K562 (cell line): ENCODE results near the gene ORAI3. TPM values are rescaled to one million over a fixed set of nuclear protein-coding genes. Genes with fewer than 3 reads are reported as not detected.
A peak's percentile ranks its signal among the peaks of the same experiment; 100 is the strongest.

Experiments used
- ARID1B ChIP-seq: fragments of 450-650 bp; IDR thresholded peaks from 2 replicates; pipeline ENCODE4 v1.6.1; 2016; ENCODE audit warnings: antibody characterized with exemption, mild to moderate bottlenecking, inconsistent platforms
- BRD9 ChIP-seq: fragments of 450-650 bp; IDR thresholded peaks from 2 replicates; pipeline ENCODE4 v1.6.1; 2018; ENCODE audit warnings: low read depth; ENCODE audit not compliant: partially characterized antibody
- ELF2 ChIP-seq: fragments of 250-450 bp; sonication (Bioruptor Pico); IDR thresholded peaks from 2 replicates; pipeline ENCODE4 v1.5.0; 2021; ENCODE audit warnings: mild to moderate bottlenecking
- ELF4 ChIP-seq: fragments of 450-650 bp; formaldehyde crosslinking; IDR thresholded peaks from 2 replicates; pipeline ENCODE4 v1.4.0; 2022; ENCODE audit warnings: missing genetic modification characterization
- ETV5 ChIP-seq: sonication (generic); formaldehyde crosslinking; IDR thresholded peaks from 2 replicates; pipeline ENCODE4 v1.4.0; 2020; ENCODE audit warnings: low read depth, mild to moderate bottlenecking, missing genetic modification reagents
- GABPB2 ChIP-seq: fragments of 250-450 bp; sonication (Bioruptor Pico); conservative IDR thresholded peaks from 2 replicates; pipeline ENCODE4 v1.5.1; 2021; ENCODE audit warnings: mild to moderate bottlenecking
- GATAD2B ChIP-seq: fragments of 450-650 bp; IDR thresholded peaks from 2 replicates; pipeline ENCODE4 v1.6.1; 2017; ENCODE audit warnings: mild to moderate bottlenecking, borderline replicate concordance
- HMG20A ChIP-seq: fragments of 450-650 bp; formaldehyde crosslinking; conservative IDR thresholded peaks from 2 replicates; pipeline ENCODE4 v1.4.0; 2020; ENCODE audit warnings: mild to moderate bottlenecking, mixed read lengths
- IFI16 ChIP-seq: fragments of 250-450 bp; sonication (Bioruptor Pico); IDR thresholded peaks from 2 replicates; pipeline ENCODE4 v2.1.2; 2022; ENCODE audit warnings: mild to moderate bottlenecking, inconsistent platforms
- KAT7 ChIP-seq: sonication (generic); formaldehyde crosslinking; IDR thresholded peaks from 2 replicates; pipeline ENCODE4 v1.8.0; 2022; ENCODE audit warnings: missing genetic modification reagents, mild to moderate bottlenecking, borderline replicate concordance
- KHSRP ChIP-seq: fragments of 450-650 bp; IDR thresholded peaks from 2 replicates; pipeline ENCODE4 v1.6.1; 2017
- MBD2 ChIP-seq: sonication (generic); IDR thresholded peaks from 2 replicates; pipeline ENCODE4 v1.6.1; 2016; ENCODE audit warnings: low read depth, borderline replicate concordance
- NCOA6 ChIP-seq: fragments of 450-650 bp; IDR thresholded peaks from 2 replicates; pipeline ENCODE4 v1.6.1; 2017; ENCODE audit warnings: mild to moderate bottlenecking
- POLR2AphosphoS2 ChIP-seq: IDR thresholded peaks from 2 replicates; pipeline ENCODE4 v1.6.1; 2012; ENCODE audit warnings: low read length, improper control_type of control experiment
- POLR2G ChIP-seq: fragments of 200-400 bp; formaldehyde crosslinking; IDR thresholded peaks from 2 replicates; pipeline ENCODE4 v1.6.1; 2017; ENCODE audit warnings: low read depth, mild to moderate bottlenecking, antibody characterized with exemption, low read length, moderate library complexity
- POLR2H ChIP-seq: IDR thresholded peaks from 2 replicates; pipeline ENCODE4 v1.6.1; 2016; ENCODE audit warnings: missing genetic modification characterization, low read depth, mild to moderate bottlenecking, control low read depth, missing compliant biosample characterization, moderate library complexity
- PTRF ChIP-seq: fragments of 450-650 bp; IDR thresholded peaks from 2 replicates; pipeline ENCODE4 v1.6.1; 2016; ENCODE audit warnings: mild to moderate bottlenecking, missing genetic modification characterization, missing compliant biosample characterization
- RBM39 ChIP-seq: fragments of 200-400 bp; formaldehyde crosslinking; optimal IDR thresholded peaks from 2 replicates; pipeline ENCODE3; 2018; ENCODE audit warnings: low read depth, low read length
- SP1 ChIP-seq: sonication (generic); formaldehyde crosslinking; IDR thresholded peaks from 2 replicates; pipeline ENCODE4 v1.8.1; 2022; ENCODE audit warnings: mild to moderate bottlenecking, missing genetic modification reagents
- SUPT5H ChIP-seq: fragments of 450-650 bp; IDR thresholded peaks from 2 replicates; pipeline ENCODE4 v1.6.1; 2016
- TFAM ChIP-seq: fragments of 250-450 bp; sonication (Bioruptor Pico); conservative IDR thresholded peaks from 2 replicates; pipeline ENCODE4 v1.5.0; 2021; ENCODE audit warnings: mild to moderate bottlenecking, moderate library complexity
- XRCC5 ChIP-seq: fragments of 200-400 bp; formaldehyde crosslinking; IDR thresholded peaks from 2 replicates; pipeline ENCODE4 v1.6.1; 2017; ENCODE audit warnings: low read depth, mild to moderate bottlenecking, low read length
- ZFX ChIP-seq: sonication (generic); formaldehyde crosslinking; IDR thresholded peaks from 2 replicates; pipeline ENCODE4 v1.8.0; 2022; ENCODE audit warnings: mild to moderate bottlenecking, missing genetic modification reagents, moderate library complexity
- ZNF134 ChIP-seq: fragments of 250-450 bp; sonication (Bioruptor Pico); conservative IDR thresholded peaks from 2 replicates; pipeline ENCODE4 v1.4.0; 2020
- ZNF23 ChIP-seq: fragments of 250-450 bp; sonication (Bioruptor Pico); IDR thresholded peaks from 2 replicates; pipeline ENCODE4 v1.4.0; 2020; ENCODE audit warnings: mild to moderate bottlenecking
- ZNF263 ChIP-seq: sonication (generic); formaldehyde crosslinking; IDR thresholded peaks from 2 replicates; pipeline ENCODE4 v1.8.0; 2022; ENCODE audit warnings: mild to moderate bottlenecking, missing genetic modification reagents, borderline replicate concordance
- ZNF408 ChIP-seq: fragments of 250-450 bp; sonication (Bioruptor Pico); IDR thresholded peaks from 2 replicates; pipeline ENCODE4 v1.4.0; 2020; ENCODE audit warnings: low read depth, mild to moderate bottlenecking, moderate library complexity
- ZNF77 ChIP-seq: fragments of 250-450 bp; sonication (Bioruptor Pico); IDR thresholded peaks from 2 replicates; pipeline ENCODE4 v1.5.0; 2020
- polyA plus RNA-seq, 8 experiments: library from polyadenylated mRNA; depleted of rRNA in 4 of 8; stranded (reverse) in 5 of 8; unstranded in 3 of 8; fragments of >200 nt; fragmentation: Nextera tagmentation in 2 of 8; fragmentation: Illumina TruSeq in 1 of 8; extraction: Ambion mirVana in 2 of 8; extraction: Trizol in 1 of 8; gene quantifications; 2 replicates each; pipeline versions ENCODE4 v1.2.1 to v1.2.3, GENCODE V29; 2011 to 2014; ENCODE audit warnings: inconsistent platforms in 1 of 8, missing spikeins in 1 of 8
- total RNA-seq, 7 experiments: library from RNA; depleted of rRNA in 6 of 7; stranded (reverse); fragments of >200 nt in 6 of 7; fragmentation: Illumina TruSeq in 2 of 7; extraction: Trizol in 2 of 7; gene quantifications; 2 replicates each; pipeline versions ENCODE4 v1.2.1 to v1.2.3, GENCODE V29; 2011 to 2021; ENCODE audit warnings: low replicate concordance in 1 of 7
- TF ChIP-seq, protein P1 (sequence below): fragments of 250-450 bp; sonication (Bioruptor Pico); IDR thresholded peaks from 2 replicates; pipeline ENCODE4 v1.8.0; 2022; ENCODE audit warnings: moderate library complexity, mild to moderate bottlenecking, inconsistent platforms
- TF ChIP-seq, protein P2 (sequence below): sonication (generic); formaldehyde crosslinking; IDR thresholded peaks from 2 replicates; pipeline ENCODE4 v1.8.1; 2023; ENCODE audit warnings: mild to moderate bottlenecking, missing genetic modification reagents, moderate library complexity

ORAI3 gene
- total and polyA plus RNA-seq, 9 of the 15 experiments (the other 6 are each of a cell fraction or from before 2014, with no cell fraction given), result 4.9 to 23.3 (median 14.1) TPM

DNA sequence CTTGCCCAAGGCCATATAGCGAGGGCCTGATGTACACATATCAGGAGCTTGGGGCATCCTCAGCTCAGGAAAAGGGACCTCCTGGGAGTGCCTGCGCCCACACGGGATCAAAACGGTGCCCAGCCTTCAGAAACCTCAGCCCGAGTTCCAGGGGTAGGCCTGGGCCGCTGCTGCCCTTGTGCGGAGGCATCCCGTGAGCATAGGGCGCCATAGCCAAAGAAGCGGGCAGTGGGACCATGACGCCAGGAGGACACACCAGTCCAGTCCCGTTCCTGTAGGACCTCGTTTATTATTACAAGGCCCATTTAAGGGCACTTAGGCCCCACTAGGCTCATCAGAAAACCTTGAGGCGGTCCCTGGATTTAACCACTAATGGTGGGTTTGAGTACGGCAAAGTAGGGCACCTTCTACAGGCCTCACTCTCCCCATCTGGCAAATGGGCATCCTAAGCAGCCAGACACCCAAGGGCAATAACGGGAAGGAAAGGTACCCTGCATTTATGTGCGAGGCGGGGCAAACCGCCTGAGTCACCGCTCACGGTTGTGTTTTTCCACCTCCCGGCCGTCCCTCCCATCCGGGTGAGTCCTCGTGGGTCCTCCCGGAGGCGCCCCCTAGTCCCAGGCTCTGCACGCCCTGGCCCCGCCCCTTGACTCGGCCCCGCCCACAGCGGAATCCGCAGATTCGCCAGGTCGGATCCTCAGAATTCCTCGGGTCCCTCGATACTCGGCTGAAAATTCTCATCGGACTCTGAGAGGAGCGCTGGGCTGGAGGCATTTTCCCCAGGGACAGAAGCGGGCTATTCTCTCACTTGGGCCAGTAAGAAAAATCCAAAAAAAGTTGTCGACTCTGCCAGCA is 8.0 kb downstream of the ORAI3 start (continued):
- TF ChIP-seq BRD9 (peak; percentile 14), ZNF77 (CRISPR knock-in tag) (no peak), ELF2 (CRISPR knock-in tag) (peak; percentile 77; the same call in 1 of the 2 replicates), ZNF408 (CRISPR knock-in tag) (no peak), ETV5 (CRISPR knock-in tag) (peak; percentile 18; the same call in 1 of the 2 replicates), HMG20A (CRISPR knock-in tag) (no peak), KAT7 (CRISPR knock-in tag) (no peak), ZNF263 (CRISPR knock-in tag) (peak; percentile 94), POLR2AphosphoS2 (peak; percentile 91; the same call in 1 of the 2 replicates), TFAM (no peak), ZNF134 (CRISPR knock-in tag) (no peak), ZFX (CRISPR knock-in tag) (no peak), MBD2 (no peak), SUPT5H (no peak), GABPB2 (CRISPR knock-in tag) (no peak), ZNF23 (CRISPR knock-in tag) (no peak), XRCC5 (no peak), GATAD2B (peak; percentile 26; the same call in 1 of the 2 replicates), ARID1B (no peak), NCOA6 (no peak), SP1 (CRISPR knock-in tag) (no peak; the same call in 1 of the 2 replicates), PTRF (tag) (no peak), KHSRP (no peak), ELF4 (no peak; the same call in 1 of the 2 replicates), RBM39 (no peak), POLR2G (peak; percentile 62), IFI16 (no peak), POLR2H (tag) (0 out of 2 replicates have a peak, but pooled peaks have one; percentile 11)
- TF ChIP-seq, protein P1, sequence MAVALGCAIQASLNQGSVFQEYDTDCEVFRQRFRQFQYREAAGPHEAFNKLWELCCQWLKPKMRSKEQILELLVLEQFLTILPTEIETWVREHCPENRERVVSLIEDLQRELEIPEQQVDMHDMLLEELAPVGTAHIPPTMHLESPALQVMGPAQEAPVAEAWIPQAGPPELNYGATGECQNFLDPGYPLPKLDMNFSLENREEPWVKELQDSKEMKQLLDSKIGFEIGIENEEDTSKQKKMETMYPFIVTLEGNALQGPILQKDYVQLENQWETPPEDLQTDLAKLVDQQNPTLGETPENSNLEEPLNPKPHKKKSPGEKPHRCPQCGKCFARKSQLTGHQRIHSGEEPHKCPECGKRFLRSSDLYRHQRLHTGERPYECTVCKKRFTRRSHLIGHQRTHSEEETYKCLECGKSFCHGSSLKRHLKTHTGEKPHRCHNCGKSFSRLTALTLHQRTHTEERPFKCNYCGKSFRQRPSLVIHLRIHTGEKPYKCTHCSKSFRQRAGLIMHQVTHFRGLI (CRISPR knock-in tag), result no peak
- TF ChIP-seq, protein P2, sequence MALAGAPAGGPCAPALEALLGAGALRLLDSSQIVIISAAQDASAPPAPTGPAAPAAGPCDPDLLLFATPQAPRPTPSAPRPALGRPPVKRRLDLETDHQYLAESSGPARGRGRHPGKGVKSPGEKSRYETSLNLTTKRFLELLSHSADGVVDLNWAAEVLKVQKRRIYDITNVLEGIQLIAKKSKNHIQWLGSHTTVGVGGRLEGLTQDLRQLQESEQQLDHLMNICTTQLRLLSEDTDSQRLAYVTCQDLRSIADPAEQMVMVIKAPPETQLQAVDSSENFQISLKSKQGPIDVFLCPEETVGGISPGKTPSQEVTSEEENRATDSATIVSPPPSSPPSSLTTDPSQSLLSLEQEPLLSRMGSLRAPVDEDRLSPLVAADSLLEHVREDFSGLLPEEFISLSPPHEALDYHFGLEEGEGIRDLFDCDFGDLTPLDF (CRISPR knock-in tag), result no peak
